DND-41 (cell line): ENCODE data around the gene DUS3L.

Source experiments
- EZH2 ChIP-seq: IDR thresholded peaks from 3 replicates; pipeline ENCODE4 v1.6.1; 2012; ENCODE audit warnings: borderline replicate concordance, low read depth, mild to moderate bottlenecking, moderate library complexity, low read length, inconsistent platforms; ENCODE audit not compliant: severe bottlenecking
- TF ChIP-seq, protein P1 (sequence below): IDR thresholded peaks from 2 replicates; pipeline ENCODE4 v1.5.1; 2012; ENCODE audit warnings: borderline replicate concordance, low read length, moderate library complexity, mild to moderate bottlenecking; ENCODE audit not compliant: poor library complexity, severe bottlenecking; ENCODE audit errors: extremely low read depth

DNA sequence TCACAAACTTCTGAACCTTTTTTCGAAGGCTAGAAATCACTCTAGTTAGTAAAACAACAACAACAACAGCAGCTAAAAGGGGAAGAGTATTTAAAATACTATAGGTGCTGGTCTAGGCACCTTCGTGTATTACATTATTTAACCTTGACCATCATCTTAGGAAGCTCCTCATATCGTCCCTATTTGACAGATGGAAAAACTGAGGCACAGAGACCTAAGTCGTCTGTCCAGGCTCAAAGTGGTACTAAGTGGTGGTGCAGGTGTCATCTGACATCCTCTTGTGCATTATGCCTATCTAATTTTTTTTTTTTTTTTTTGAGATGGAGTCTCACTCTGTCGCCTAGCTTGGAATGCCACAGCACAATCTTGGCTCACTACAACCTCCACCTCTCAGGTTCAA, 41.5 kb downstream of the DUS3L start:
- TF ChIP-seq, protein P1, sequence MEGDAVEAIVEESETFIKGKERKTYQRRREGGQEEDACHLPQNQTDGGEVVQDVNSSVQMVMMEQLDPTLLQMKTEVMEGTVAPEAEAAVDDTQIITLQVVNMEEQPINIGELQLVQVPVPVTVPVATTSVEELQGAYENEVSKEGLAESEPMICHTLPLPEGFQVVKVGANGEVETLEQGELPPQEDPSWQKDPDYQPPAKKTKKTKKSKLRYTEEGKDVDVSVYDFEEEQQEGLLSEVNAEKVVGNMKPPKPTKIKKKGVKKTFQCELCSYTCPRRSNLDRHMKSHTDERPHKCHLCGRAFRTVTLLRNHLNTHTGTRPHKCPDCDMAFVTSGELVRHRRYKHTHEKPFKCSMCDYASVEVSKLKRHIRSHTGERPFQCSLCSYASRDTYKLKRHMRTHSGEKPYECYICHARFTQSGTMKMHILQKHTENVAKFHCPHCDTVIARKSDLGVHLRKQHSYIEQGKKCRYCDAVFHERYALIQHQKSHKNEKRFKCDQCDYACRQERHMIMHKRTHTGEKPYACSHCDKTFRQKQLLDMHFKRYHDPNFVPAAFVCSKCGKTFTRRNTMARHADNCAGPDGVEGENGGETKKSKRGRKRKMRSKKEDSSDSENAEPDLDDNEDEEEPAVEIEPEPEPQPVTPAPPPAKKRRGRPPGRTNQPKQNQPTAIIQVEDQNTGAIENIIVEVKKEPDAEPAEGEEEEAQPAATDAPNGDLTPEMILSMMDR: no peak
- no peak for TF ChIP-seq EZH2
